H1 (cell line): ENCODE results near the gene UBR3. TPM values are rescaled to one million over a fixed set of nuclear protein-coding genes. Genes with fewer than 3 reads are reported as not detected.

Source experiments
- CTCF ChIA-PET: fragments of 300-600 bp; sonication (Branson Sonifier 250); formaldehyde crosslinking; loops from one replicate; lab custom pipeline; 2021; ENCODE audit not compliant: partially characterized antibody; lab: Charles Lee
- POLR2A ChIA-PET: fragments of 300-600 bp; sonication (Branson Sonifier 250); formaldehyde crosslinking; loops from one replicate; lab custom pipeline; 2021; ENCODE audit warnings: inconsistent platforms; ENCODE audit not compliant: partially characterized antibody; lab: Charles Lee
- DNase-seq, 2 experiments: peaks; one replicate each; pipeline versions ENCODE4 v3.0.0 to v3.0.0-alpha.2; 2010 to 2022; ENCODE audit warnings: low spot score in 2 of 2, low read depth in 1 of 2, mixed read lengths in 1 of 2
- FAIRE-seq: peaks from 2 replicates; lab custom pipeline; 2011; peaks lifted over from hg19 to GRCh38; lab: Jason Lieb, UNC
- H2AFZ ChIP-seq: 2 replicates; pipeline ENCODE4 v1.8.1; 2012; ENCODE audit warnings: low read length, inconsistent platforms
- H2AK5ac ChIP-seq: 2 replicates; pipeline ENCODE4 v1.6.1; 2013; ENCODE audit warnings: low read depth, low read length
- H2BK120ac ChIP-seq: replicated peaks from 2 replicates; pipeline ENCODE3; 2013; ENCODE audit warnings: low read depth, low read length, inconsistent platforms
- H2BK12ac ChIP-seq: 2 replicates; pipeline ENCODE4 v1.6.1; 2013; ENCODE audit warnings: low read depth, low read length
- H2BK15ac ChIP-seq: 2 replicates; pipeline ENCODE4 v1.6.1; 2013; ENCODE audit warnings: low read length
- H2BK20ac ChIP-seq: 2 replicates; pipeline ENCODE4 v1.6.1; 2013; ENCODE audit warnings: low read length
- H2BK5ac ChIP-seq: 2 replicates; pipeline ENCODE4 v1.6.1; 2013; ENCODE audit warnings: low read depth, low read length
- H3K14ac ChIP-seq: 2 replicates; pipeline ENCODE4 v1.6.1; 2013; ENCODE audit warnings: inconsistent platforms; ENCODE audit not compliant: insufficient read length
- H3K18ac ChIP-seq: 2 replicates; pipeline ENCODE4 v1.6.1; 2013; ENCODE audit warnings: low read length; ENCODE audit errors: extremely low read depth
- H3K23ac ChIP-seq: 2 replicates; pipeline ENCODE4 v1.6.1; 2013; ENCODE audit warnings: inconsistent platforms; ENCODE audit not compliant: insufficient read length
- H3K23me2 ChIP-seq: 2 replicates; pipeline ENCODE4 v1.6.1; 2013; ENCODE audit warnings: low read depth, low read length
- H3K27ac ChIP-seq: 2 replicates; pipeline ENCODE4 v1.6.1; 2011; ENCODE audit warnings: low read depth, low read length, inconsistent platforms
- H3K27me3 ChIP-seq, 4 experiments: replicated peaks in 1 of 4; 1 replicate in 1 of 4; 2 replicates in 3 of 4; pipeline versions ENCODE4 v1.6.1 to v1.8.1; 2011 to 2013; ENCODE audit warnings: low read length in 3 of 4, mild to moderate bottlenecking in 3 of 4, inconsistent platforms in 2 of 4, mixed read lengths in 2 of 4, moderate library complexity in 1 of 4; ENCODE audit not compliant: control insufficient read depth in 3 of 4, insufficient read depth in 3 of 4; ENCODE audit errors: extremely low read depth in 1 of 4
- H3K36me3 ChIP-seq, 4 experiments: 2 replicates each; pipeline versions ENCODE4 v1.6.1 to v1.8.1; 2011 to 2013; ENCODE audit warnings: mild to moderate bottlenecking in 4 of 4, low read length in 3 of 4, moderate library complexity in 2 of 4, control low read depth in 1 of 4, inconsistent platforms in 1 of 4; ENCODE audit not compliant: insufficient read depth in 4 of 4, control insufficient read depth in 2 of 4
- H3K4ac ChIP-seq: replicated peaks from 2 replicates; pipeline ENCODE3; 2013; ENCODE audit warnings: low read length, low read depth, mixed read lengths, inconsistent platforms; ENCODE audit not compliant: insufficient read length
- H3K4me1 ChIP-seq, 4 experiments: replicated peaks in 1 of 4; 1 replicate in 1 of 4; 2 replicates in 3 of 4; pipeline versions ENCODE4 v1.6.1 to v1.8.1; 2011 to 2013; ENCODE audit warnings: low read length in 3 of 4, inconsistent platforms in 2 of 4, mixed read lengths in 1 of 4; ENCODE audit not compliant: insufficient read depth in 4 of 4, control insufficient read depth in 3 of 4
- H3K4me2 ChIP-seq, 2 experiments: 2 replicates each; pipeline versions ENCODE4 v1.6.1 to v1.8.1; 2011 to 2013; ENCODE audit warnings: low read depth in 2 of 2, low read length in 2 of 2, control low read depth in 1 of 2, inconsistent platforms in 1 of 2, mild to moderate bottlenecking in 1 of 2; ENCODE audit not compliant: insufficient read depth in 1 of 2
- H3K4me3 ChIP-seq, 4 experiments: fragments of 200-600, 300-600 bp in 1 of 4; sonication (generic), shearing (Covaris generic), sonication (Bioruptor Twin) in 1 of 4; 2 replicates each; pipeline versions ENCODE4 v1.5.1 to v1.8.1; 2011 to 2016; ENCODE audit warnings: low read length in 4 of 4, low read depth in 3 of 4, control low read depth in 2 of 4, inconsistent platforms in 2 of 4, mild to moderate bottlenecking in 2 of 4, mixed read lengths in 1 of 4, moderate library complexity in 1 of 4; ENCODE audit not compliant: insufficient read depth in 2 of 4; ENCODE audit errors: extremely low read depth in 1 of 4
- H3K56ac ChIP-seq: replicated peaks from 2 replicates; pipeline ENCODE3; 2013; ENCODE audit warnings: low read depth, mild to moderate bottlenecking, mixed read lengths, low read length, inconsistent platforms; ENCODE audit not compliant: insufficient read length
- H3K79me1 ChIP-seq: 2 replicates; pipeline ENCODE4 v1.6.1; 2013; ENCODE audit warnings: low read depth, low read length, control low read depth
- H3K79me2 ChIP-seq, 2 experiments: 2 replicates each; pipeline versions ENCODE4 v1.6.1 to v1.8.1; 2012 to 2013; ENCODE audit warnings: low read length in 2 of 2, mild to moderate bottlenecking in 2 of 2, inconsistent platforms in 1 of 2; ENCODE audit not compliant: insufficient read depth in 2 of 2, control insufficient read depth in 1 of 2
- H3K9ac ChIP-seq, 4 experiments: replicated peaks in 1 of 4; 1 replicate in 1 of 4; 2 replicates in 3 of 4; pipeline versions ENCODE4 v1.6.1 to v1.8.1; 2011 to 2013; ENCODE audit warnings: low read depth in 3 of 4, low read length in 3 of 4, control low read depth in 2 of 4, mild to moderate bottlenecking in 2 of 4, moderate library complexity in 2 of 4, inconsistent platforms in 1 of 4; ENCODE audit errors: extremely low read depth in 1 of 4
- H3K9me3 ChIP-seq, 2 experiments: 2 replicates each; pipeline versions ENCODE4 v1.6.1 to v1.8.1; 2012 to 2013; ENCODE audit warnings: mild to moderate bottlenecking in 2 of 2, moderate library complexity in 2 of 2, control low read depth in 1 of 2, inconsistent platforms in 1 of 2, low read depth in 1 of 2, low read length in 1 of 2, mixed read lengths in 1 of 2; ENCODE audit not compliant: insufficient read depth in 2 of 2
- H4K20me1 ChIP-seq, 2 experiments: replicated peaks in 1 of 2; 2 replicates each; pipeline versions ENCODE3 to v1.8.1; 2011 to 2013; ENCODE audit warnings: inconsistent platforms in 2 of 2, low read length in 2 of 2, mild to moderate bottlenecking in 1 of 2; ENCODE audit not compliant: insufficient read depth in 2 of 2, control insufficient read depth in 1 of 2
- H4K5ac ChIP-seq: 2 replicates; pipeline ENCODE4 v1.6.1; 2013; ENCODE audit warnings: low read length, low read depth, mixed read lengths, inconsistent platforms; ENCODE audit not compliant: insufficient read length
- H4K8ac ChIP-seq: 2 replicates; pipeline ENCODE4 v1.8.0; 2013; ENCODE audit warnings: mild to moderate bottlenecking, moderate library complexity, low read length, inconsistent platforms; ENCODE audit not compliant: insufficient read depth; ENCODE audit errors: extremely low read depth
- H4K91ac ChIP-seq: replicated peaks from 2 replicates; pipeline ENCODE3; 2013; ENCODE audit warnings: low read length, mixed read lengths, inconsistent platforms; ENCODE audit not compliant: insufficient read length
- BCL11A ChIP-seq, 2 experiments: IDR thresholded peaks; one replicate each; pipeline ENCODE4 v1.6.1; 2011; ENCODE audit warnings: low read depth in 2 of 2, low read length in 2 of 2, mild to moderate bottlenecking in 2 of 2
- CTBP2 ChIP-seq: IDR thresholded peaks from 2 replicates; pipeline ENCODE4 v1.7.0; 2011; ENCODE audit warnings: borderline replicate concordance, mild to moderate bottlenecking, moderate library complexity, mixed read lengths, low read length; ENCODE audit not compliant: insufficient read depth, insufficient read length
- HDAC2 ChIP-seq, 2 experiments: fragments of 300-600 bp in 1 of 2; sonication (generic) in 1 of 2; IDR thresholded peaks; 2 replicates each; pipeline ENCODE4 v1.6.1; 2011 to 2012; ENCODE audit warnings: low read depth in 2 of 2, low read length in 2 of 2, mild to moderate bottlenecking in 2 of 2, moderate library complexity in 2 of 2, borderline replicate concordance in 1 of 2, inconsistent platforms in 1 of 2
- NANOG ChIP-seq: IDR thresholded peaks from 2 replicates; pipeline ENCODE4 v1.6.1; 2011; ENCODE audit warnings: low read length, low read depth, mild to moderate bottlenecking, inconsistent platforms; ENCODE audit not compliant: insufficient read depth, poor library complexity, severe bottlenecking
- RNF2 ChIP-seq: fragments of 200-900, 300-1000 bp; sonication (generic); IDR thresholded peaks from 2 replicates; pipeline ENCODE4 v1.7.1; 2016; ENCODE audit warnings: borderline replicate concordance, low read depth, mild to moderate bottlenecking, antibody characterized with exemption, low read length; ENCODE audit not compliant: poor library complexity, severe bottlenecking; ENCODE audit errors: missing control alignments
- SAP30 ChIP-seq: fragments of 300-600 bp; sonication (generic); IDR thresholded peaks from 2 replicates; pipeline ENCODE4 v1.7.1; 2012; ENCODE audit warnings: low read length, moderate library complexity, mild to moderate bottlenecking, inconsistent platforms; ENCODE audit not compliant: insufficient read depth, insufficient replicate concordance
- SIRT6 ChIP-seq: IDR thresholded peaks from one replicate; pipeline ENCODE4 v1.7.1; 2012; ENCODE audit warnings: low read length, inconsistent platforms
- SP2 ChIP-seq: IDR thresholded peaks from 2 replicates; pipeline ENCODE4 v1.6.1; 2012; ENCODE audit warnings: mild to moderate bottlenecking, low read length, inconsistent platforms
- SUZ12 ChIP-seq: fragments of 200-600 bp; sonication (generic); IDR thresholded peaks from 2 replicates; pipeline ENCODE4 v1.6.1; 2012; ENCODE audit warnings: mild to moderate bottlenecking, inconsistent platforms, low read length, moderate library complexity, mixed read lengths
- TAF7 ChIP-seq: optimal IDR thresholded peaks from 2 replicates; pipeline ENCODE3; 2011; ENCODE audit warnings: low read depth, mild to moderate bottlenecking, inconsistent platforms, low read length, moderate library complexity, borderline replicate concordance
- ZNF274 ChIP-seq: IDR thresholded peaks from 2 replicates; pipeline ENCODE4 v1.7.0; 2012; ENCODE audit warnings: low read length, borderline replicate concordance; ENCODE audit errors: extremely low read depth
- WGBS, 2 experiments: shearing (Covaris generic) in 1 of 2; methylation state at CpG; one replicate each; pipeline versions ENCODE4 v1.1.6 to v1.1.7; 2013 to 2015; ENCODE audit warnings: low lambda C conversion rate in 2 of 2, mixed read lengths in 2 of 2, inconsistent platforms in 1 of 2, low coverage in 1 of 2, missing lambda C conversion rate in 1 of 2; ENCODE audit not compliant: insufficient replicate concordance in 2 of 2, insufficient coverage in 1 of 2, insufficient read length in 1 of 2; ENCODE audit errors: extremely low coverage in 1 of 2, missing lambda C conversion rate in 1 of 2; 5-methylcytosine and 5-hydroxymethylcytosine counted together
- polyA plus RNA-seq, 7 experiments: library from polyadenylated mRNA; depleted of rRNA in 3 of 7; stranded (reverse) in 5 of 7; unstranded in 2 of 7; fragments of >200 nt in 5 of 7; fragments of 200-250 nt in 2 of 7; gene quantifications; 1 replicate in 5 of 7; 2 replicates in 1 of 7; 4 replicates in 1 of 7; pipeline versions ENCODE4 v1.2.1 to v1.2.3, GENCODE V29; 2011 to 2013; ENCODE audit warnings: missing spikeins in 2 of 7, mixed read lengths in 2 of 7
- total RNA-seq: library from RNA; stranded (reverse); fragmentation: NEBNext Ultra II Directional; extraction: Animal tissue kit (Norgen Biotek cat#: 25700); gene quantifications from 2 replicates; pipeline ENCODE4 v1.2.1, GENCODE V29; 2021

UBR3 gene
- total and polyA plus RNA-seq, 2 of the 8 experiments (the other 6 are each of a cell fraction or from before 2014, with no cell fraction given): 3.7 to 17.7 TPM

- Histone ChIP-seq H3K79me2 (no peaks in the 10 kb centered on the region), H3K27me3 (peaks cover 0 to 1% (median 0%) of the 10 kb centered on the region in 4 experiments; a peak in 1 of 7 replicates), H3K9ac (no peak overlapping the region), H2BK120ac (no peak overlapping the region), H3K9me3 (peaks cover 14 to 16% of the 10 kb centered on the region in 2 experiments), H3K14ac (no peak overlapping the region), H3K56ac (no peak overlapping the region), H3K4ac (no peak overlapping the region), H2AFZ (no peak overlapping the region), H3K27ac (no peak overlapping the region), H3K23ac (no peak overlapping the region), H4K5ac (no peak overlapping the region), H3K79me1 (no peaks in the 10 kb centered on the region), H3K18ac (no peak overlapping the region), H2AK5ac (no peak overlapping the region), H3K23me2 (no peaks in the 10 kb centered on the region), H2BK15ac (no peak overlapping the region; the same call in 1 of the 2 replicates), H2BK12ac (no peak overlapping the region), H4K8ac (no peak overlapping the region), H3K4me1 (peaks cover 0 to 8% (median 3%) of the 10 kb centered on the region in 4 experiments; a peak in 4 of 7 replicates), H3K36me3 (peaks cover 0 to 3% (median 2%) of the 10 kb centered on the region in 4 experiments; a peak in 1 of 8 replicates), H4K91ac (no peak overlapping the region), H2BK5ac (no peak overlapping the region), H3K4me2 (no peak overlapping the region), H3K4me3 (no peak overlapping the region), H4K20me1 (no peaks in the 10 kb centered on the region), H2BK20ac (no peak overlapping the region)
- CTCF ChIA-PET: interaction anchor here (0.6 kb wide), 1 partner anchor 28 kb away, joined by 3 read pairs; no protein-coding TSS in a partner anchor
- no peak for TF ChIP-seq RNF2
- no peak for TF ChIP-seq SP2
- TF ChIP-seq TAF7: no peak
- TF ChIP-seq HDAC2 (IDR thresholded peaks at IDR 0.05; ENCODE audit: borderline replicate concordance in 1 of 2, low read depth in 2 of 2, low read length in 2 of 2): no peak
- no peak for TF ChIP-seq NANOG
- no peak for TF ChIP-seq SAP30
- no peak for TF ChIP-seq SUZ12
- no peak for TF ChIP-seq CTBP2
- TF ChIP-seq SIRT6: no peak
- TF ChIP-seq BCL11A (IDR thresholded peaks at IDR 0.05; ENCODE audit: low read depth in 2 of 2, low read length in 2 of 2): no peak
- TF ChIP-seq ZNF274: no peak
- DNase-seq (no peak), FAIRE-seq (no peak)
- POLR2A ChIA-PET: no interaction called here
- 90% methylated on average over 3 of the region's 3 CpGs; no CpG with 5 or more reads in 1 of the 2 experiments for WGBS, 2 experiments
Measured at GRCh38 chr2:170091436-170091835, 264.2 kb downstream of the UBR3 start.
